ENCODE measurements around the gene ANLN. TPM values are rescaled to one million over a fixed set of nuclear protein-coding genes. Genes with fewer than 3 reads are reported as not detected.

ANLN gene
- total RNA-seq, 1 donor from 2014 or later = 15.4 TPM

DNA sequence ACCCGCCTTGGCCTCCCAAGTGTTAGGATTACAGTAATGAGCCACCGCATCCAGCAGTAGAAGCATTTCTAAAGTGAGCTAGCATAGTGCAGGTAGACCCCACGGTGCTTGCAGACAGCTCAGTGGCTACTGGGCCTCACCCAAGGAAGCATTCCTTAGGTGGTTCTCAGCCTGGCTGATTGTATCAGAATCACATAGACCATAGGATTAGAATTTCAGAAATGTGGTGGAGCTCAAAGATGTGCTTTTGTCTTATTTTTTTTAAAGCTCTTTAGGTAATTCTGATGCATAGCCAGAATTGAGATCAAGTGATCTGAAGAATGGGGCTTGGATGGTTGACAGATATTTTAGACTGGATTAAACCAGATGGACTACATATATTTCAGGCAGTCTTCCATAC lies 10.9 kb downstream of the ANLN start:
- TF ChIP-seq, protein P1, sequence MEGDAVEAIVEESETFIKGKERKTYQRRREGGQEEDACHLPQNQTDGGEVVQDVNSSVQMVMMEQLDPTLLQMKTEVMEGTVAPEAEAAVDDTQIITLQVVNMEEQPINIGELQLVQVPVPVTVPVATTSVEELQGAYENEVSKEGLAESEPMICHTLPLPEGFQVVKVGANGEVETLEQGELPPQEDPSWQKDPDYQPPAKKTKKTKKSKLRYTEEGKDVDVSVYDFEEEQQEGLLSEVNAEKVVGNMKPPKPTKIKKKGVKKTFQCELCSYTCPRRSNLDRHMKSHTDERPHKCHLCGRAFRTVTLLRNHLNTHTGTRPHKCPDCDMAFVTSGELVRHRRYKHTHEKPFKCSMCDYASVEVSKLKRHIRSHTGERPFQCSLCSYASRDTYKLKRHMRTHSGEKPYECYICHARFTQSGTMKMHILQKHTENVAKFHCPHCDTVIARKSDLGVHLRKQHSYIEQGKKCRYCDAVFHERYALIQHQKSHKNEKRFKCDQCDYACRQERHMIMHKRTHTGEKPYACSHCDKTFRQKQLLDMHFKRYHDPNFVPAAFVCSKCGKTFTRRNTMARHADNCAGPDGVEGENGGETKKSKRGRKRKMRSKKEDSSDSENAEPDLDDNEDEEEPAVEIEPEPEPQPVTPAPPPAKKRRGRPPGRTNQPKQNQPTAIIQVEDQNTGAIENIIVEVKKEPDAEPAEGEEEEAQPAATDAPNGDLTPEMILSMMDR (IDR thresholded peaks at IDR 0.05; ENCODE audit: insufficient read depth, low read length, poor library complexity, severe bottlenecking) = no peak
- Histone ChIP-seq H3K27me3 (ENCODE audit: control insufficient read depth, insufficient read depth, low read length) (no peaks in the 10 kb centered on the region), H3K36me3 (ENCODE audit: control insufficient read depth, insufficient read depth, low read length) (no peaks in the 10 kb centered on the region), H3K4me3 (ENCODE audit: low read depth, low read length) (no peak overlapping the region)
- no peak for DNase-seq (ENCODE audit: low read depth)

- no peaks in the 10 kb centered on the region for H3K36me3 ChIP-seq (ENCODE audit: control insufficient read depth, insufficient read depth, low read length)
- no peak for DNase-seq (ENCODE audit: low read depth)
- TF ChIP-seq, protein P1 (IDR thresholded peaks at IDR 0.05; ENCODE audit: insufficient read depth, low read length, poor library complexity, severe bottlenecking) = no peak
- no peaks in the 10 kb centered on the region for H3K27me3 ChIP-seq (ENCODE audit: control insufficient read depth, insufficient read depth, low read length)
- H3K4me3 ChIP-seq (ENCODE audit: low read depth, low read length) = no peak overlapping the region
These were observed 13.8 kb downstream of the ANLN start for GRCh38 chr7:36403452-36403851.

- no peak for DNase-seq (ENCODE audit: low read depth)
- no peaks in the 10 kb centered on the region for H3K27me3 ChIP-seq (ENCODE audit: control insufficient read depth, insufficient read depth, low read length)
- TF ChIP-seq, protein P1 (IDR thresholded peaks at IDR 0.05; ENCODE audit: insufficient read depth, low read length, poor library complexity, severe bottlenecking) = no peak
- no peaks in the 10 kb centered on the region for H3K36me3 ChIP-seq (ENCODE audit: control insufficient read depth, insufficient read depth, low read length)
- H3K4me3 ChIP-seq (ENCODE audit: low read depth, low read length) = no peak overlapping the region
These were observed 15.2 kb downstream of the ANLN start for GRCh38 chr7:36404639-36405408.

- Histone ChIP-seq H3K36me3 (ENCODE audit: control insufficient read depth, insufficient read depth, low read length) (no peaks in the 10 kb centered on the region), H3K27me3 (ENCODE audit: control insufficient read depth, insufficient read depth, low read length) (no peaks in the 10 kb centered on the region), H3K4me3 (ENCODE audit: low read depth, low read length) (no peak overlapping the region)
- DNase-seq (ENCODE audit: low read depth) = no peak
- TF ChIP-seq, protein P1 (IDR thresholded peaks at IDR 0.05; ENCODE audit: insufficient read depth, low read length, poor library complexity, severe bottlenecking) = no peak
These were observed 15.7 kb downstream of the ANLN start for GRCh38 chr7:36405409-36405803.

- DNase-seq (ENCODE audit: low read depth) = no peak
- Histone ChIP-seq H3K36me3 (ENCODE audit: control insufficient read depth, insufficient read depth, low read length) (no peaks in the 10 kb centered on the region), H3K27me3 (ENCODE audit: control insufficient read depth, insufficient read depth, low read length) (no peaks in the 10 kb centered on the region), H3K4me3 (ENCODE audit: low read depth, low read length) (no peak overlapping the region)
- TF ChIP-seq, protein P1 (IDR thresholded peaks at IDR 0.05; ENCODE audit: insufficient read depth, low read length, poor library complexity, severe bottlenecking) = no peak
These were observed 16.5 kb downstream of the ANLN start for GRCh38 chr7:36406156-36406555.
